GM20000 (cell line): ENCODE data around the gene TMEM50A.
"Not testable (repeated sequence)": the region's sequence is repeated elsewhere in the genome, so short reads cannot be mapped to it uniquely, and the experiment has no call there.

Source experiments
- DNase-seq: peaks from one replicate; pipeline ENCODE4 v3.0.0; 2012; ENCODE audit warnings: low spot score
- TF ChIP-seq, protein P1 (sequence below): IDR thresholded peaks from 2 replicates; pipeline ENCODE4 v1.5.1; 2012; ENCODE audit warnings: mild to moderate bottlenecking, control low read depth; ENCODE audit errors: extremely low read depth, missing control alignments

TMEM50A gene

DNA sequence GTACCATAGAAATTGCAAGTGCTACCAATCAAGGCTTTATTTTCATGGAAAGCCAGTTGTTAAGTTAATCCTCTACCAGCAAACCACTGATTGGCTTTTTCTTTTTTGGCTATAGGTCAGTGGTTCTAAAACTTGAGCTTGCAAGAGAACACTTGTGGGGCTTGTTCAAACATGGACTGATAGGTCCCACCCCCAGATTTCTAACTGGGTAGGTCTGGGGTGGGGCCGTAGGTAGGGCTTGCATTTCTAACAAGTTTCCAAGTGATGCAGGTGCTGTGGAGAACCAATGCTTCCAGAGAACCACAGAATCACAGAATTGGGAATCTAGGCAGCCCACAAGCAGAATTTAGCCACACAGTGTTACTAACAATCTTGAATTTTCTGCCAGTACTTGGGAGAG lies 45.7 kb downstream of the TMEM50A start:
- DNase-seq = not testable (repeated sequence)

DNA sequence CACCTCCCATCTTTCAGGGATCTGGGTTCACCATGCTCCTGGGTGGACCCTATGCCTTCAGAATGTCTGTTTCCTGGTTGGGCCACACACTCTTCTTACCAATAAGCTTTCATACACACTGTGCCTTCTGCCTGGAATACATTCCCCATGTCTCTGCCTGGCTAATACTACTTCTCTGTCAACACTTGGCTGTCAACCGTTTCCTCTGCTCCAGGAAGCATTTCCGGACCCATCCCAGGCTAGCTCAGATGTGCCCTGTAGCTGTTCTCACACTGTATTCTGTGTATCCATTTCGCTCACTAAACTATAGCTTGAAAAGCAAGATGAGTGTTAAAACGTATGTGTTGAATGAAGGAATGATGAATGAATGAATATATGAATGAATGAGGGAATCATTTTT lies 49.0 kb downstream of the TMEM50A start:
- DNase-seq = not testable (repeated sequence)

GRCh38 chr1:25388691-25389090 lies 50.6 kb downstream of the TMEM50A start:
- DNase-seq = not testable (repeated sequence)

- peak; percentile 5 for DNase-seq
Observed at GRCh38 chr1:25389721-25390120, 51.6 kb downstream of the TMEM50A start.

DNA sequence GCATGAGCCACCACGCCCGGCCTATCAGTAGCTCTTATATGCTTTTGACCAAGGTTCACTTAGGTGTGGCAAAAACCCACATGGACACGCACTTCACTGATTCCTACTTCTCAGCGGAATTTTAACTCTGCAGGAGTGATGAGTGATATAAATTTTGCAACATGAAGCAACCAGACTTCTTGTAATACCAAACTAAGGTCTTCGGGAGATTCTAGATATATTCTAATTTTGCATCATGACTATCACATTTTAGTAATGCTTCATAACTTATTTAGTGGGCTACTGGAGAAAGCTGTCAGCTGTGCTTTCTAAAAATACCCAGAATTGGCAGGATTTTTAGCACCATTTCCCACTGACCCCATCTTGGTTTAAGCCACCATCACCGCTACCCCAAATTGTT lies 54.7 kb downstream of the TMEM50A start:
- TF ChIP-seq, protein P1, sequence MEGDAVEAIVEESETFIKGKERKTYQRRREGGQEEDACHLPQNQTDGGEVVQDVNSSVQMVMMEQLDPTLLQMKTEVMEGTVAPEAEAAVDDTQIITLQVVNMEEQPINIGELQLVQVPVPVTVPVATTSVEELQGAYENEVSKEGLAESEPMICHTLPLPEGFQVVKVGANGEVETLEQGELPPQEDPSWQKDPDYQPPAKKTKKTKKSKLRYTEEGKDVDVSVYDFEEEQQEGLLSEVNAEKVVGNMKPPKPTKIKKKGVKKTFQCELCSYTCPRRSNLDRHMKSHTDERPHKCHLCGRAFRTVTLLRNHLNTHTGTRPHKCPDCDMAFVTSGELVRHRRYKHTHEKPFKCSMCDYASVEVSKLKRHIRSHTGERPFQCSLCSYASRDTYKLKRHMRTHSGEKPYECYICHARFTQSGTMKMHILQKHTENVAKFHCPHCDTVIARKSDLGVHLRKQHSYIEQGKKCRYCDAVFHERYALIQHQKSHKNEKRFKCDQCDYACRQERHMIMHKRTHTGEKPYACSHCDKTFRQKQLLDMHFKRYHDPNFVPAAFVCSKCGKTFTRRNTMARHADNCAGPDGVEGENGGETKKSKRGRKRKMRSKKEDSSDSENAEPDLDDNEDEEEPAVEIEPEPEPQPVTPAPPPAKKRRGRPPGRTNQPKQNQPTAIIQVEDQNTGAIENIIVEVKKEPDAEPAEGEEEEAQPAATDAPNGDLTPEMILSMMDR = no peak
- no peak for DNase-seq

DNA sequence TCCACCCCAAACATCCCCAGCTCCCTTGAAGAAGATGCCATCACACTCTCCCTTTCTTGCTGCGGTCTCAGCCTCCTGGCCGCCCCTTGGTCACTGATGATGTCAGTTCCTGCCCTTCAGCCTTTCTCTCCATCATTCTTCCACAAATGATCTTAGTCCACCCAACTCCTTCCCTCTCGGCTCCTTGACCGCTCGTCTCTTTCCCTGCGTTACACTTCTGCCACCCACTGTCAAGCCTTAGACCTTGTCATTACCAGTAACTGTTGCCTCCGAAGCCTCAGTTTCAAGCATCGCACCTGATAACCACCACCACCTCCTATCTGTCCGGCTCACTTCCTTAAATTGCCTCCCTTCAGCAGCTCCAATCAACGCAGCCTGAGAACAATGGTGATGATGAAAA lies 59.4 kb downstream of the TMEM50A start:
- not testable (repeated sequence) for DNase-seq

- not testable (repeated sequence) for DNase-seq
Observed at GRCh38 chr1:25398079-25398478, 59.9 kb downstream of the TMEM50A start.

DNA sequence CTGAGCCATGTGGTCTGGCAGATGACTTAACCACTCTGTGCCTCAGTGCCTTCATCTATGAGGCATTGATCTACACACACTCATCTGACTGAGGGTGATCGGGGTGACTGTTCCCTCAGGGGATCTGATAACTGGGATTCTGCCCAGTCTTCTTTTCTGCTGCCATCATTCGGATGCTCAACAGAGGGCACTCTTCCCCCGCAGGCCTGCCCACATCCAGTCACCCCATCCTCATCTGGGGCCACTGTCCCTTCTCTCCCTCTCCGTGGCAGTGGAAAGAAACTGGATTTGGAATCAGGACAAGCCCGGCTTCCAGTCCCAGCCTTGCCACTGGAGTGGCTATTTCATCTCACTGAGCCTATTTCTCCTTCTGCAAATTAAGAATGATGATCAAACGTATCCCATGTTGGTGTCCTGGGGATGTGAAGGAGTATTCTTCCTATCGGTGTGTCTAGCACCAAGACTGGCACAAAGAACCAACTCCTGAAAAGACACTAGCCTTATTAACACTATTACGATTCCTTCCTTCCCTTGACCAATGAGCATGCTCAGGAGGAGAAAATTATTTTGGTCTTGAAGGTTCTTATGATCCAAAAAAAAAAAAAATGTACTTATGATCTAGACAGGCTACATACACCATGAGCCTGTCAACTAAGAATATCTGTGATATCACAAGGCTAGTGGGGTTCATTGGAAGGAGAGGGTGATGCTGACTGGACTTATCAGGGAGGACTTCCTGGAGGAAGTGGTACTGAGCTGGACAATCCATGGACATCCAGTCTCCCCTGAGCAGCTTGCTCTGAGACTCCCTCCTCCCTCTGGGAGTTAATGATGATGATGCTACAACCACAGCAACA lies 65.0 kb downstream of the TMEM50A start:
- not testable (repeated sequence) for DNase-seq

DNA sequence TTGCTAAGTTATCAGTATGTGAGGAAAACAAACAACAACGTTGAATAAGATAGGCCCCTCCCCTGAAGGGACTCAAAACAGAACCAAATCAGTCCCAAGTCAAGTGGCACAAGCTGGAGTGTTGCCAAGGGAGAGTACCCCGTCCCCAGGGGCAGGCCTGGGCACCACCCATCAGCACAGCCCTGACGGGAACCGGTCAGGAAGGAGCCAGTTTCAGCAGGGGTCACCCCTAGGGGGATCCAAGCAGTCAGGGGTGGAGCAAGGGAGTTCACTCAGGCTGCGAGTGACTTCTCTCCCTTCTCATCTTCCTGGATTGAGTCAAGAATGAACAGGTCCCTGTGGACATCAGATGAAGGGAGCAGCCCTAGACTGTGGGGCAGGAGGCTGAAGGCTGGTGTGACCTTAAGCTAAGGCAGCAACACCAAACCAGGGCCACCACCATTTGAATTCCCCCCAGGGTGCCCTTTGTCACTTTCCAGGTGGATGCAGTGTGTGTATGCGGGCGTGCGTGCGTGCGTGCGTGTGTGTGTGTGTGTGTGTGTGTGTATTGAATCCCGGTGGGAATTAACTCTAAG lies 67.7 kb downstream of the TMEM50A start:
- not testable (repeated sequence) for DNase-seq

GRCh38 chr1:25409641-25410427 lies 71.7 kb downstream of the TMEM50A start:
- not testable (repeated sequence) for DNase-seq
